Epidermal melanocyte (primary cell): ENCODE results near the gene NCOA4.
"Not testable (repeated sequence)": the region's sequence is repeated elsewhere in the genome, so short reads cannot be mapped to it uniquely, and the experiment has no call there.

Experiments used
- DNase-seq: peaks from one replicate; pipeline ENCODE4 v3.0.0; 2011; ENCODE audit warnings: low spot score; ENCODE audit not compliant: insufficient read length

The NCOA4 gene

GRCh38 chr10:46052791-46053375, 22.5 kb upstream of the NCOA4 start:
- no peak for DNase-seq

DNA sequence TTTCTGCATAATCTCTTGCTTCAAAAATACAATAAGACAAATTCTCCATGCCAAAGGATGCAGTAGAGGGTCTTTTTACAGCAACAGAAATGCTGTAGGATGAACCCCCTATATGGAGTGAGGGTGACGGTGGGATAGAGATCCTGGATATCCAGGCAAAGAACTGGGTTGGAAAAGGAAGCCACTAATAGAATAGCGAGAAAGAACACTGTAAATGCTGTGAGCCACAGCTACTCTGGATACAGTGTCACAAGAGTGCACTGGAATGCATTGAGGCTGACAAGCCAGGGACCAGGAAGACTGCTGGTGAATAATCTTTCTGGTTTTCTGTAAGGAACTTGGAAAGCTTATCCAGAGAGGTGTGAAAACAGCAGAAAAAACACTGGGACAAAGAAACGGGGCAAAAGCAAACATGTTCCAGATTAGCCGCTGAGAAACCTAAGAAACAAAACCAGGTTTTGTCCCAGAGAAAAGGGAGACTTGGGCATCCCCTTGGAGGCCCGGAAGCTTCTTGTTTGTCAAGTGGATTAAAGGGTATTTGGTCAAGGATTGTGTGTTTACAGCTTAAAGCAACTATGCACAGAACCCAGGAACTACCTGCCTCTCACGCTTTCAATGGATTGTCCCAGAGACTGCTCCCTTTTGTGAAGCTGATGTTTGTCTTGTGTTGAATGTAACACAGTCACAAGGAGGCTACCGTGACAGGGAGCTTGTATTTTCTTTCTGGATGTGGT, 21.8 kb upstream of the NCOA4 start:
- no peak for DNase-seq

GRCh38 chr10:46050941-46051623, 20.7 kb upstream of the NCOA4 start:
- DNase-seq = no peak

DNA sequence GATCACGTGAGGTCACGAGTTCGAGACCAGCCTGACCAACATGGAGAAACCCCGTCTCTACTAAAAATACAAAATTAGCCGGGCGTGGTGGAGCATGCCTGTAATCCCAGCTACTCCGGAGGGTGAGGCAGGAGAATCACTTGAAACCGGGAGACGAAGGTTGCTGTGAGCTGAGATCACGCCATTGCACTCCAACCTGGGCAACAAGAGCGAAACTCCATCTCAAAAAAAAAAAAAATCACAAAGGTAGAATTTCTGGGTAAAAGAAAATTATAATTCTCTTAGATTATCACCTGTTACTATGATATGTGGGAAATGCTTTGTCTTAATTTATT, 19.0 kb upstream of the NCOA4 start:
- not testable (repeated sequence) for DNase-seq

DNA sequence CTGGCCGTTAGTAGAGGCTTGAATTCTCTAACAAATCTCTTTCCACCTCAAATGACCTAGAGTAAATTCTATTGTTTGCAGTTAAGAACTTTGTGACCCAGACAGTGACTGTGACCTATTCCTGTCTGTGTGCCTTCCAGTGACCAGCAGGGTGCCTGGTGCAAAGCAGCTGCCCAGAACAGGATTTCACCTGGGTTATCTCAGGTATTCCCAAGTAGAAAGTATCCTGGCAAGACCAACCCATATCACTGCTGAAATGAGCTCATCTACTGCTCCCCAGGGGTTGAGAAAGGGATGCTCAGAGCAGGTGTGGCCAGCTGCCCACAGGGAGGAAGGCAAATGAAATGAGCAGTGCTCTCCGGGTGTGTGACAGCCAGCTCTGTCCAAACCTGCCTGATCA, 17.7 kb upstream of the NCOA4 start:
- no peak for DNase-seq

DNA sequence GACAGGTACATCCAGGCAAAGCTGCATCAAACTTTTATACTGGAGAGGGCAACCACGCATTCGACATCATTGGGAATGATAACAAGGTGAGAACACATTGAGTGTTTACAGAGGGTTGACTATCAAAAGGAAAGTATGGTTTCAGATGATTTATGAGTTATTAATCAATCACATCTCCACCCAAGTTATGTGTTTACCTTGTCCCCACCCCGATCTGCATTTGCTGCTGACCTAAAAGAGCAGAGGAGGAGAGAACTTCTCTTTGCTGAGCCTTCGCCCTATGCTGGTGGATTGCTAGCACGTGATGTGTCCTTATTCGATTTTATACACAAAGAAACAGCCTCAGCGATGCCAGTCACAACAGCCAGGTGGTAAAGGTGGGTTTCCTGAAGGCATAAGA, 15.8 kb upstream of the NCOA4 start, which contains the start of gene MSMB:
TSS of gene MSMB (minus strand) at position 9 of the 400 bp plus-strand sequence. CDS start 32 bp downstream, outside the sequence.
- DNase-seq = no peak

DNA sequence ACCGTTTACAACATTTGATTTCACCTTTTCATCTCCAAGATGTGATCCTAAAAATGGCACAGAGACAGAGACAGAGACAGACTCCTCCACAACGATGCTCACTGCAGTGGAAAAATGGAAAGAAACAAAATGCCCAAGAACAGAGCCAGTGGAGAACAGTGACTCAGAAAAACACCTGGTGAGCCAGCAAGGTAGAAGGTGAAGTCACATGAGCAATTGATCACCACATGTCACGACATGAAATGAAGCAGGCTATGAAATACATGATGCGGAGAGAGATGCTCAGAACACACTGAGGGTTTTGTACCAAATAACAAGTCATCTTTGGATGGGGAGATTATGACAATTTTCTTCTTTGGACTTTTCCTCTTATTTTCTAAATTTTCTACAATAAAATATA, 12.1 kb upstream of the NCOA4 start:
- DNase-seq = no peak

- DNase-seq = no peak
Measured at GRCh38 chr10:46040004-46040403, 9.6 kb upstream of the NCOA4 start.

- DNase-seq = no peak
Measured at GRCh38 chr10:46037107-46037825, 6.8 kb upstream of the NCOA4 start.

- no peak for DNase-seq
Measured at GRCh38 chr10:46035923-46036849, 5.8 kb upstream of the NCOA4 start.

DNA sequence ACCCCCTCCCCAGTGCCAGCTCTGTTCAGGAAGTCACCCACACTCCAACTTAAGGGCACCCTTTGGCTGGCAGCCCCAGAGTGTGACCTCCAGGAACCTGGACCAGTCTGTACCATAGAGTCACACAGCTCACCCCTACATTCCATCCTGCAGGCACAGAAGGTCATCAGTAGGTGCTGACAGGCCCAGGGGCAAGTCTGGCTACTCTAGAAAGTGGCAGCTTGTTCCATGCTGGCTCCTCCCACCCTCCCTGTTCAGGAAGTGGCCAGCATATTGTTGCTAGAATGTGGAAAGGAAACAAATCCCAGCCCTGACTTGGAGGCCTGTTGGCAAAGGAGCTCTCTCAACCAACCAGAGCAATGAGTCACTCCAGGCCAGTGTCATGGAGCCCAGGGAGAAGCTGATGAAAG, 3.2 kb upstream of the NCOA4 start:
- no peak for DNase-seq

DNA sequence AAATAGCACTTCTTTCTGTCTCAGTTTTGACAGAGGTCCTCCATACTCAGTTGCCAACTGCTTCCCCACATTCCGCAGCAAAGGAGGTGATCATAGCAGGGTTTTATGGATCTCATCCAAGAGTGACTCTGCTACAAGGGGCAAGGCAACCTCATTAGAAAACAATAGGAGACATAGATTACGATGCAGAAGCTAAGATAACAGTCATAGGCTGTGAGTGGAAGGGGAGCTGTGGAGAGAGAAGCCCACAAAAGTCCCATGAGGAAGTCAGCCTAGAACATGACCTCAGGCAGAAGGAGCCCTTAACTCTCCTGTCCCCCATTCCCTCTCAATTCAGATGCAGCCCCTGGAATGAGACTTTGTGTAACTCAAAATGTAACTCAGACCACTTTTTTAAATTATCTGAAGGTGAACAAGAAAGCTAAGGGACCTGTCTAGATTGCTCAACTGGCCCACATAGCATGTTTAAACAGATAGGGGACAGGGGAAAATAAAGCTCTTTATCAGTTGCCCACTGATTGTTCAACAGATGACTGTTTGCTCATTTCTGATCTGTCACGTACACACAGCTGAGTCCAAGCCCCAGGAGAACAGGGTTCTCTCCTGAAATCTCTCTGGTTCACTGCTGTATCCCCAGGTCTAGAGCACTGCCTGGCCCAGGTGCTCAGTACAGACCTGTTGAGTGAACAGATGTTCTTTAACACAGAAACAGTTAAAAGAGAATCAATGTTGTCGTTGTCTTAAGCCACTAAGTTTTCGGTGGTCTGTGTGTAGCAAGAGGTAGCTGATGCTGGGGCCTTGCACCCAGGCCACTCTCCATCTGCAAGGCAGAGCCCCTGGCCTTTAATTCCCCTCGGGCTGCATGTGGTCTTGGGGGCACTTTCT, 1.5 kb upstream of the NCOA4 start:
- DNase-seq = no peak

DNA sequence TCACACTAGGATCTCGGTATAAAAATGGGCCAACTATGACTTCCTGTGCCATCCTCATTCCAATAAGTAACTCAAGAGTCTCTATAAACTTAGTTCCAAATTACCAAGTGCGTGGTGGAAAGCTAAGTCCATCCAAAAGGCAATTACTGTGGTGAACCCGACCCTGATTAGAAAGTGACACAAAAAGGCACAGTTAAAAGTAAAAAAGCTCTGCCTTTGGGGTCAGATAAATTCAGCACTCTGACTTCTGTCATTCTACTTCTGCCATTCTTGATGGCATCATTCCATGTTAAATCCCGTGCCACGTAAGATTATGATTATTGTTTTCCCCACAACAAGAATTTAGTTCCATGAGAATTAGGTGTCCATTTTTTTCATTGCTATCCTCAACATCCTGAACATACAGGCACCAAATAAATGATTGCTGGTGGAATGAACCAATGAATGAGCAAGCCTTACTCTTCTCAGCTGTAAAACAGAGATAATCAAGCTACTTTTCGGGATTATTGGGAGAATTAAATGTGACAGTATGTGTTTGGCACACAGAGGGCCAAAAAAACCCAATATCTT, 877 bp downstream of the NCOA4 start:
- no peak for DNase-seq

GRCh38 chr10:46028584-46029460, 1.6 kb downstream of the NCOA4 start:
- no peak for DNase-seq

DNA sequence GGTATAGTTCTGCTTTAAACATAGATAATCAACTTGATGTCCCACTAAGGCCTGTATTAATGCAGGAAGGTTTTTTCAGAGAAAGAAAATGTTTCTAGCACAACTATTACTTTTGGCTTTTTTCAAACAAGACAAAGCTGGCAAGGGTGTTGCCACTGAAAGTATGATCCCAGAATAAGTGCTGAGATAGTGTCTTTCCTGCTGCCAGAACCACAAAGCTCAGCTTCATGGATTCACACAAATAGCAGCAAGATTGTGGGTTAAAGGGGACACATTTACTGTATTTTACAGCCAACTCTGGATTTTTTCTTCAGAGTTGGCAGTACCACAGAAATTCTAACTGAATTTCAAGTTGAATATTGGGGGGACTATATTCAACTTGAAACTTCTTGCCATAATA, 4.3 kb downstream of the NCOA4 start:
- no peak for DNase-seq

DNA sequence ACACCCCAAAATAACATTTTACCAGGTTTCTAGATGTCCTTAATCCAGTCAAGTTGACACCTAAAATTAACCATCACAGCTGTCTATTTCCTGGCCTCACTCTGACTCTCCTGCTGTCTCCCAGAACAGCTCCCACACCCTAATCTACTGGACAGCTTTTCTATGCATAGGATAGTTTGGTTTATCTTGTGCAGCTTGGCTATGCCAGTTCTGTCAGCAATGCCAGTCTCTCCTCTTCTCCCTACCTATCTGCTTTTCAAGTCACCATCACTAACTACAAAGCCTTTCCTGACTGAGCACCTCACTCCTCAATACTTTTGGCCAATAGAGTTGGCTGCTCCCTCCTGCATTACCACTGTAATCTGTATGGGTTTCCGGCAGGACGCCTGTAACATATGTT, 5.0 kb downstream of the NCOA4 start:
- no peak for DNase-seq

GRCh38 chr10:46024948-46025347, 5.5 kb downstream of the NCOA4 start:
- no peak for DNase-seq

DNA sequence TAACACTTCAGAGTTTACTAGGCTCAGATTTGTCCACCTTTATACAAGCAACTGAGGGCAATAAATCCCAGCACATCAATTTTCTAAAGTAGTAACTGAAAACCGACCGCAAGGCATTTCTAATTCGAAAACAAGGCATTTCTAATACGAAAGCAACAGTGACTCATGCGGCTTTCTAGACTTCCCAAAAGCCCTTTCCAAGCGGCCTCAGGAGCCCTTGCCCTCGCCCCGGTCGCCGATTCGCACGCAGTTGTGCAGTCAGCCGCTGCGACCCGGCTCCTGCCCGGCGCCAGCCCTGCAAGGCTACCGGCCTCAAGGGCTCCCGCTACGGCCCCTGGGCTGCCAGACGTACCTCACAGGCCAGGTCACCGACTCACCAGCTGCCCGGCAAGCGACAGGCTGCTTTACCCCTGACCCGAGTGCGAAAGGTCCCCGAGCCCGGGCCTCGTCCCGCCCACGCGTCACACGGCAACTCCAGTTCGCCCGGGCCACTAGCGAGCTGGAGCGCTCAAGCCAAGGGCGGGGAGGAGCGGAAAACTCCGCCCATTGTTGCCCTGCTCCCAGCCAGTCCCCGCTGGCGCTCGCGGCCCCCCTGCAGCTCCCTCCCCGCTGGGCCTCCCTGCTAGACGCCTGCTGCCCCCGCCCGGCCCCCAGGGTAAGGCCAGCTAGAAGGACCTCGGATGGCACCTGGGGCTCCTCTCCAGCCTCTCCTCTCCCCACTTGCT, 7.3 kb downstream of the NCOA4 start:
- DNase-seq = peak; percentile 60
